WTC11 (cell line): ENCODE results near the gene B3GNT9. TPM values are rescaled to one million over a fixed set of nuclear protein-coding genes. Genes with fewer than 3 reads are reported as not detected.
A peak's percentile ranks its signal among the peaks of the same experiment; 100 is the strongest.

Experiments
- ATAC-seq: fragments of 200-7000 bp; cut with Tn5 transposase; 2 replicates; pipeline ENCODE4 v1.10.0; 2021; ENCODE audit warnings: mild to moderate bottlenecking, moderate library complexity
- CTCF ChIA-PET: fragments of 300-600 bp; sonication (Branson Sonifier 250); formaldehyde crosslinking; loops from one replicate; lab custom pipeline; 2021; ENCODE audit warnings: antibody characterized with exemption; lab: Charles Lee
- POLR2A ChIA-PET: fragments of 350-600 bp; sonication (Branson Sonifier 250); formaldehyde crosslinking; loops from one replicate; lab custom pipeline; 2021; ENCODE audit warnings: antibody characterized with exemption; lab: Charles Lee
- DNase-seq: peaks from one replicate; pipeline ENCODE4 v3.0.0; 2021; ENCODE audit warnings: low spot score
- H3K27ac Mint-ChIP-seq: 2 replicates; pipeline ENCODE4 v1.8.0; 2021; ENCODE audit warnings: mixed read lengths
- H3K27me3 Mint-ChIP-seq: 2 replicates; pipeline ENCODE4 v1.8.0; 2021; ENCODE audit warnings: low read depth, mild to moderate bottlenecking, moderate library complexity, mixed read lengths
- H3K36me3 Mint-ChIP-seq: 2 replicates; pipeline ENCODE4 v1.8.0; 2021; ENCODE audit warnings: mixed read lengths
- H3K4me1 Mint-ChIP-seq: 2 replicates; pipeline ENCODE4 v1.8.0; 2022; ENCODE audit warnings: mixed read lengths
- H3K4me3 Mint-ChIP-seq: 2 replicates; pipeline ENCODE4 v1.8.0; 2021; ENCODE audit warnings: mild to moderate bottlenecking, moderate library complexity, mixed read lengths
- H3K9me3 Mint-ChIP-seq: 2 replicates; pipeline ENCODE4 v1.8.0; 2021; ENCODE audit warnings: mixed read lengths
- FOXK1 ChIP-seq: sonication (generic); formaldehyde crosslinking; IDR thresholded peaks from 2 replicates; pipeline ENCODE4 v1.8.0; 2022; ENCODE audit warnings: mild to moderate bottlenecking, moderate library complexity, missing genetic modification reagents
- FOXP1 ChIP-seq: sonication (generic); formaldehyde crosslinking; IDR thresholded peaks from 2 replicates; pipeline ENCODE4 v1.8.0; 2022; ENCODE audit warnings: missing genetic modification reagents, mild to moderate bottlenecking, moderate library complexity, borderline replicate concordance
- GRHL2 ChIP-seq: fragments of 250-450 bp; sonication (Bioruptor Pico); IDR thresholded peaks from 2 replicates; pipeline ENCODE4 v1.8.0; 2022; ENCODE audit warnings: mild to moderate bottlenecking, moderate library complexity; ENCODE audit not compliant: insufficient replicate concordance, severe bottlenecking
- HMGA2 ChIP-seq: fragments of 250-450 bp; sonication (Bioruptor Pico); IDR thresholded peaks from 2 replicates; pipeline ENCODE4 v1.4.0; 2021; ENCODE audit warnings: mild to moderate bottlenecking, moderate library complexity
- HMGXB4 ChIP-seq: sonication (generic); formaldehyde crosslinking; IDR thresholded peaks from 2 replicates; pipeline ENCODE4 v1.8.1; 2023; ENCODE audit warnings: mild to moderate bottlenecking, moderate library complexity, missing genetic modification reagents
- IRF2 ChIP-seq: sonication (generic); formaldehyde crosslinking; IDR thresholded peaks from 2 replicates; pipeline ENCODE4 v1.8.0; 2022; ENCODE audit warnings: low read depth, missing genetic modification reagents, borderline replicate concordance
- JUN ChIP-seq: sonication (generic); formaldehyde crosslinking; IDR thresholded peaks from 2 replicates; pipeline ENCODE4 v1.8.0; 2023; ENCODE audit warnings: mild to moderate bottlenecking, missing genetic modification reagents
- MAX ChIP-seq: sonication (generic); formaldehyde crosslinking; IDR thresholded peaks from 2 replicates; pipeline ENCODE4 v1.8.0; 2022; ENCODE audit warnings: mild to moderate bottlenecking, missing genetic modification reagents
- NFATC4 ChIP-seq: fragments of 250-450 bp; sonication (Bioruptor Pico); IDR thresholded peaks from 2 replicates; pipeline ENCODE4 v1.9.0; 2021; ENCODE audit warnings: mild to moderate bottlenecking
- NFE2L1 ChIP-seq: sonication (generic); formaldehyde crosslinking; IDR thresholded peaks from 2 replicates; pipeline ENCODE4 v1.8.1; 2023; ENCODE audit warnings: missing genetic modification reagents
- NFYB ChIP-seq: sonication (generic); formaldehyde crosslinking; conservative IDR thresholded peaks from 2 replicates; pipeline ENCODE4 v1.8.0; 2022; ENCODE audit warnings: low read depth, missing genetic modification reagents
- NR3C1 ChIP-seq: sonication (generic); formaldehyde crosslinking; conservative IDR thresholded peaks from 2 replicates; pipeline ENCODE4 v1.8.1; 2023; ENCODE audit warnings: low read depth, mild to moderate bottlenecking, missing genetic modification reagents
- TEAD1 ChIP-seq: sonication (generic); formaldehyde crosslinking; IDR thresholded peaks from 2 replicates; pipeline ENCODE4 v1.8.0; 2022; ENCODE audit warnings: mild to moderate bottlenecking, missing genetic modification reagents
- TEAD4 ChIP-seq: sonication (generic); formaldehyde crosslinking; IDR thresholded peaks from 2 replicates; pipeline ENCODE4 v1.8.0; 2022; ENCODE audit warnings: mild to moderate bottlenecking, missing genetic modification reagents
- ZNF219 ChIP-seq: sonication (generic); formaldehyde crosslinking; IDR thresholded peaks from 2 replicates; pipeline ENCODE4 v1.8.0; 2023; ENCODE audit warnings: missing genetic modification reagents, mild to moderate bottlenecking, borderline replicate concordance
- ZNF232 ChIP-seq: sonication (generic); formaldehyde crosslinking; IDR thresholded peaks from 2 replicates; pipeline ENCODE4 v1.8.0; 2022; ENCODE audit warnings: mild to moderate bottlenecking, missing genetic modification reagents
- ZNF263 ChIP-seq: sonication (generic); formaldehyde crosslinking; IDR thresholded peaks from 2 replicates; pipeline ENCODE4 v1.8.1; 2022; ENCODE audit warnings: low read depth, mild to moderate bottlenecking, moderate library complexity, missing genetic modification reagents
- ZNF317 ChIP-seq: sonication (generic); formaldehyde crosslinking; IDR thresholded peaks from 2 replicates; pipeline ENCODE4 v1.8.1; 2023; ENCODE audit warnings: low read depth, mild to moderate bottlenecking, moderate library complexity, missing genetic modification reagents, borderline replicate concordance
- total RNA-seq: library from RNA; stranded (reverse); gene quantifications from 3 replicates; pipeline ENCODE4 v1.2.3, GENCODE V29; 2021
- TF ChIP-seq, protein P1 (sequence below): sonication (generic); formaldehyde crosslinking; IDR thresholded peaks from 2 replicates; pipeline ENCODE4 v1.8.0; 2023; ENCODE audit warnings: missing genetic modification reagents
- TF ChIP-seq, protein P2 (sequence below): sonication (generic); formaldehyde crosslinking; conservative IDR thresholded peaks from 2 replicates; pipeline ENCODE4 v1.8.1; 2023; ENCODE audit warnings: mild to moderate bottlenecking, low read depth, missing genetic modification reagents, moderate library complexity
- TF ChIP-seq, protein P3 (sequence below): sonication (generic); formaldehyde crosslinking; IDR thresholded peaks from 2 replicates; pipeline ENCODE4 v1.8.1; 2023; ENCODE audit warnings: mild to moderate bottlenecking, missing genetic modification reagents, moderate library complexity
- TF ChIP-seq, protein P4 (sequence below): fragments of 250-450 bp; sonication (Bioruptor Pico); IDR thresholded peaks from 2 replicates; pipeline ENCODE4 v1.9.0; 2021; ENCODE audit warnings: moderate library complexity, mild to moderate bottlenecking, inconsistent platforms, borderline replicate concordance

The B3GNT9 gene
- total RNA-seq, 1 experiment from 2014 or later: 6.4 TPM

DNA sequence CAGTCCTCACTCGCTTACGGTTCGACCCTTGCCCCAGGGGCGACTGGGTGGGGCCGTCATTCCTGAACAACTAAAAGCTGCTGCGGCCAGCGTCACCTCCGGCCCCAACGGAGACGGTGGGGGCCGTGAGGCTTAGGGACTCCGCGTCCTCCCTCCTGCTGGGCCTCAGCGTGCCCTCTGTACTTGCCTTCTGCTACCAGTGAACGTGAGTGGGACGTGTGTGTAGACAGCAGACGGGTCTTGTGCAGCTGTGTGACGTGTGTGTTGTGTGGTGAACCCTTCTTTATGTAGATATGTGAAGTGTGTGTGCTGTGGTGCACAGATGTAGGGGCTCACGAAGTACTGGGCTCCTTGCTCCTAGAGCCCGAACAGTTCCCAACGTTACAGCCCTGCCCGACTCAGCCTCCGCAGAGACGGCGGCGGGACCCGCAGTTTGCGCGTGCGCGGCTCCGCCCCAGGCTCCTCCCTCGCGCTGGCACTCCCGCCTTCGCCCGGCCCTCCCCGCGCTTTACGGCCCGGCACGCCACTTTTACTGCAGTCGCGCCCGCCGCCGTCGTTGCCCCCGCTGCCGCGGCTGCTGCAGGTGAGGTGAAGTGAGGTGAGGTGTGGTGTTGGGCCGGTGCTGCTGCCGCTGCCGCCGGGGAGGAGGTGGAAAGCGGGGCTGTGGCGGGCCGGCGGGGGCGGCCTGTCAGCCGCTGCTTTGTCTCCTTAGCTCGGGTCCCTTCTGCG, 41.2 kb downstream of the B3GNT9 start, which contains the start of gene PHAF1 (continued):
- TF ChIP-seq, protein P1, sequence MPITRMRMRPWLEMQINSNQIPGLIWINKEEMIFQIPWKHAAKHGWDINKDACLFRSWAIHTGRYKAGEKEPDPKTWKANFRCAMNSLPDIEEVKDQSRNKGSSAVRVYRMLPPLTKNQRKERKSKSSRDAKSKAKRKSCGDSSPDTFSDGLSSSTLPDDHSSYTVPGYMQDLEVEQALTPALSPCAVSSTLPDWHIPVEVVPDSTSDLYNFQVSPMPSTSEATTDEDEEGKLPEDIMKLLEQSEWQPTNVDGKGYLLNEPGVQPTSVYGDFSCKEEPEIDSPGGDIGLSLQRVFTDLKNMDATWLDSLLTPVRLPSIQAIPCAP (CRISPR knock-in tag): no peak
- TF ChIP-seq FOXK1 (peak; percentile 63; the same call in 1 of the 2 replicates), FOXP1 (peak; percentile 49; the same call in 1 of the 2 replicates), MAX (CRISPR knock-in tag) (peak; percentile 82), ZNF219 (CRISPR knock-in tag) (no peak), IRF2 (CRISPR knock-in tag) (no peak), NR3C1 (CRISPR knock-in tag) (no peak), HMGXB4 (peak; percentile 72; the same call in 1 of the 2 replicates), TEAD1 (CRISPR knock-in tag) (0 out of 2 replicates have a peak, but pooled peaks have one; percentile 64)
- TF ChIP-seq, protein P2, sequence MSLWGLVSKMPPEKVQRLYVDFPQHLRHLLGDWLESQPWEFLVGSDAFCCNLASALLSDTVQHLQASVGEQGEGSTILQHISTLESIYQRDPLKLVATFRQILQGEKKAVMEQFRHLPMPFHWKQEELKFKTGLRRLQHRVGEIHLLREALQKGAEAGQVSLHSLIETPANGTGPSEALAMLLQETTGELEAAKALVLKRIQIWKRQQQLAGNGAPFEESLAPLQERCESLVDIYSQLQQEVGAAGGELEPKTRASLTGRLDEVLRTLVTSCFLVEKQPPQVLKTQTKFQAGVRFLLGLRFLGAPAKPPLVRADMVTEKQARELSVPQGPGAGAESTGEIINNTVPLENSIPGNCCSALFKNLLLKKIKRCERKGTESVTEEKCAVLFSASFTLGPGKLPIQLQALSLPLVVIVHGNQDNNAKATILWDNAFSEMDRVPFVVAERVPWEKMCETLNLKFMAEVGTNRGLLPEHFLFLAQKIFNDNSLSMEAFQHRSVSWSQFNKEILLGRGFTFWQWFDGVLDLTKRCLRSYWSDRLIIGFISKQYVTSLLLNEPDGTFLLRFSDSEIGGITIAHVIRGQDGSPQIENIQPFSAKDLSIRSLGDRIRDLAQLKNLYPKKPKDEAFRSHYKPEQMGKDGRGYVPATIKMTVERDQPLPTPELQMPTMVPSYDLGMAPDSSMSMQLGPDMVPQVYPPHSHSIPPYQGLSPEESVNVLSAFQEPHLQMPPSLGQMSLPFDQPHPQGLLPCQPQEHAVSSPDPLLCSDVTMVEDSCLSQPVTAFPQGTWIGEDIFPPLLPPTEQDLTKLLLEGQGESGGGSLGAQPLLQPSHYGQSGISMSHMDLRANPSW (CRISPR knock-in tag): no peak

DNA sequence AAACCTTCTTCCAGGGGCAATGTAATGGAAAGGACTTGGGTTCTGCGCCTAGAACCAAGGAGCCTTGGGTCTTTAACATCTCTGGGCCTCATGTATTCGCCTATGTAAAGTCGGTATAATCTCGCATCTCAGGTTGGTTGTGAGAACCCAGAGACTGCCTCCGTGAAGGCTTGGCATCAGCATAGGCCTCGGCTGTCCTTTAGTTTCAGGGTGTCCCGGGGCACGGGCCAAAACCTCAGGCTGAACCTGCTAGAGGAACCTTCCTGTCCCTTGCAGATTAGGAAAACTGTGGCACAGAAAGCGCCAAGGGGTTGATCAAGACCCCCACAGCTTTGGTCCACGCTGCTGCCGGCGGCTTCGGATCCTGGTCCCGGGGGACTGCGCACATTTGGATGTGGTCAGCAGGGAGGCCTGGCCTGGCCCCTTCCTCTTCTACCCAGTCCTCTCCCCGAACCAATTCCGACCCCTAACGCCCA, 41.8 kb downstream of the B3GNT9 start:
- ChIA-PET CTCF (interaction anchor here (1.3 kb wide), 1 partner anchor 91 kb away, joined by 5 read pairs; no protein-coding TSS in a partner anchor), POLR2A (no interaction called here)
- DNase-seq (no peak), ATAC-seq (no peak)
- no peaks in the 10 kb centered on the region for H3K9me3 Mint-ChIP-seq
- H3K4me1 Mint-ChIP-seq: peaks cover 17% of the 10 kb centered on the region
- peak overlapping the region; percentile 99 for H3K4me3 Mint-ChIP-seq
- H3K36me3 Mint-ChIP-seq: no peaks in the 10 kb centered on the region
- H3K27me3 Mint-ChIP-seq: 0 out of 2 replicates have a peak, but pooled peaks cover 5% of the 10 kb centered on the region
- no peak overlapping the region for H3K27ac Mint-ChIP-seq
- TF ChIP-seq ZNF317 (no peak), NFATC4 (CRISPR knock-in tag) (no peak), ZNF232 (CRISPR knock-in tag) (no peak), TEAD1 (CRISPR knock-in tag) (no peak), TEAD4 (no peak), HMGA2 (no peak), ZNF263 (CRISPR knock-in tag) (no peak), JUN (CRISPR knock-in tag) (no peak), NR3C1 (CRISPR knock-in tag) (no peak), GRHL2 (CRISPR knock-in tag) (no peak), NFYB (CRISPR knock-in tag) (no peak), NFE2L1 (CRISPR knock-in tag) (no peak)
- TF ChIP-seq, protein P3, sequence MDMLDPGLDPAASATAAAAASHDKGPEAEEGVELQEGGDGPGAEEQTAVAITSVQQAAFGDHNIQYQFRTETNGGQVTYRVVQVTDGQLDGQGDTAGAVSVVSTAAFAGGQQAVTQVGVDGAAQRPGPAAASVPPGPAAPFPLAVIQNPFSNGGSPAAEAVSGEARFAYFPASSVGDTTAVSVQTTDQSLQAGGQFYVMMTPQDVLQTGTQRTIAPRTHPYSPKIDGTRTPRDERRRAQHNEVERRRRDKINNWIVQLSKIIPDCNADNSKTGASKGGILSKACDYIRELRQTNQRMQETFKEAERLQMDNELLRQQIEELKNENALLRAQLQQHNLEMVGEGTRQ (CRISPR knock-in tag): no peak
- TF ChIP-seq, protein P4, sequence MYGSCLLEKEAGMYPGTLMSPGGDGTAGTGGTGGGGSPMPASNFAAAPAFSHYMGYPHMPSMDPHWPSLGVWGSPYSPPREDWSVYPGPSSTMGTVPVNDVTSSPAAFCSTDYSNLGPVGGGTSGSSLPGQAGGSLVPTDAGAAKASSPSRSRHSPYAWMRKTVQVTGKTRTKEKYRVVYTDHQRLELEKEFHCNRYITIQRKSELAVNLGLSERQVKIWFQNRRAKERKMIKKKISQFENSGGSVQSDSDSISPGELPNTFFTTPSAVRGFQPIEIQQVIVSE: no peak
